Stomach (tissue), 4 donors: ENCODE results near the gene NPR2.

Experiments used
- EP300 ChIP-seq: sonication (generic); formaldehyde crosslinking; IDR thresholded peaks from one replicate; pipeline ENCODE4 v1.6.1; 2017; ENCODE audit warnings: antibody characterized with exemption
- POLR2AphosphoS5 ChIP-seq, 3 donors: sonication (generic); formaldehyde crosslinking; IDR thresholded peaks; one replicate each; pipeline ENCODE4 v1.6.1; 2016; ENCODE audit warnings: antibody characterized with exemption in 3 of 3
- TF ChIP-seq, protein P1 (sequence below), 7 experiments: fragments of 450-650 bp in 4 of 7; fragments of 200-600 bp in 3 of 7; sonication (generic) in 3 of 7; IDR thresholded peaks; one replicate each; pipeline ENCODE4 v1.5.1; 2016 to 2019; ENCODE audit warnings: antibody characterized with exemption in 7 of 7, control low read depth in 2 of 7, mild to moderate bottlenecking in 1 of 7

GRCh38 chr9:35776018-35776417, 15.4 kb upstream of the NPR2 start:
- TF ChIP-seq, protein P1, sequence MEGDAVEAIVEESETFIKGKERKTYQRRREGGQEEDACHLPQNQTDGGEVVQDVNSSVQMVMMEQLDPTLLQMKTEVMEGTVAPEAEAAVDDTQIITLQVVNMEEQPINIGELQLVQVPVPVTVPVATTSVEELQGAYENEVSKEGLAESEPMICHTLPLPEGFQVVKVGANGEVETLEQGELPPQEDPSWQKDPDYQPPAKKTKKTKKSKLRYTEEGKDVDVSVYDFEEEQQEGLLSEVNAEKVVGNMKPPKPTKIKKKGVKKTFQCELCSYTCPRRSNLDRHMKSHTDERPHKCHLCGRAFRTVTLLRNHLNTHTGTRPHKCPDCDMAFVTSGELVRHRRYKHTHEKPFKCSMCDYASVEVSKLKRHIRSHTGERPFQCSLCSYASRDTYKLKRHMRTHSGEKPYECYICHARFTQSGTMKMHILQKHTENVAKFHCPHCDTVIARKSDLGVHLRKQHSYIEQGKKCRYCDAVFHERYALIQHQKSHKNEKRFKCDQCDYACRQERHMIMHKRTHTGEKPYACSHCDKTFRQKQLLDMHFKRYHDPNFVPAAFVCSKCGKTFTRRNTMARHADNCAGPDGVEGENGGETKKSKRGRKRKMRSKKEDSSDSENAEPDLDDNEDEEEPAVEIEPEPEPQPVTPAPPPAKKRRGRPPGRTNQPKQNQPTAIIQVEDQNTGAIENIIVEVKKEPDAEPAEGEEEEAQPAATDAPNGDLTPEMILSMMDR (IDR thresholded peaks at IDR 0.05), result no peak
- TF ChIP-seq POLR2AphosphoS5 (IDR thresholded peaks at IDR 0.05) (no peak), EP300 (no peak)
